HG03108 (cell line): ENCODE results near the gene SLC44A2.

Experiments
- ATAC-seq: cut with Tn5 transposase; IDR thresholded peaks from one replicate; pipeline ENCODE4 v1.9.1; 2021; ENCODE audit warnings: moderate library complexity; ENCODE audit not compliant: unreplicated experiment

Gene SLC44A2

GRCh38 chr19:10625003-10625761 is at the start of gene SLC44A2:
TSS of gene SLC44A2 (plus strand) at chr19:10625553. CDS start at chr19:10625634, 81 bp downstream.
- ATAC-seq = no peak

DNA sequence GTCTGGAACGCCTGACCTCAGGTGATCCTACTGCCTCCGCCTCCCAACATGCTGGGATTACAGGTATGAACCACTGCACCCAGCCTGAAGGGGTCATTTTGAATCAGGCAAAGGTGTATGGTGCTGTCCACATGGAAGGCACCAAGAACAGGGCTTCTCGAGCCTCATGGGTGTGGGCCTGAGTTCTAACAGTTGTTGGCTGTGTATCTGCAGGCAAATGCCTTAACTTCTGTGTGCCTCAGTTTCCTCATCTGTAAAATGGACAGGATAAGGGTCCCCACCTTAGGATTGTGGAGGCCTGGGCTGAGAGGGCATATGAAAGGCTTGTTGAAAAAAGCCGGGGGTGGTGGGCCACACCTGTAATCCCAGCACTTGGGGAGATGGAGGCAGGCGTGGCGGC is 47.4 kb upstream of the SLC44A2 start:
- ATAC-seq = no peak

GRCh38 chr19:10580979-10581631 is 44.2 kb upstream of the SLC44A2 start:
- ATAC-seq = no peak

- ATAC-seq = no peak
Measured at GRCh38 chr19:10582091-10582490, 43.3 kb upstream of the SLC44A2 start.

DNA sequence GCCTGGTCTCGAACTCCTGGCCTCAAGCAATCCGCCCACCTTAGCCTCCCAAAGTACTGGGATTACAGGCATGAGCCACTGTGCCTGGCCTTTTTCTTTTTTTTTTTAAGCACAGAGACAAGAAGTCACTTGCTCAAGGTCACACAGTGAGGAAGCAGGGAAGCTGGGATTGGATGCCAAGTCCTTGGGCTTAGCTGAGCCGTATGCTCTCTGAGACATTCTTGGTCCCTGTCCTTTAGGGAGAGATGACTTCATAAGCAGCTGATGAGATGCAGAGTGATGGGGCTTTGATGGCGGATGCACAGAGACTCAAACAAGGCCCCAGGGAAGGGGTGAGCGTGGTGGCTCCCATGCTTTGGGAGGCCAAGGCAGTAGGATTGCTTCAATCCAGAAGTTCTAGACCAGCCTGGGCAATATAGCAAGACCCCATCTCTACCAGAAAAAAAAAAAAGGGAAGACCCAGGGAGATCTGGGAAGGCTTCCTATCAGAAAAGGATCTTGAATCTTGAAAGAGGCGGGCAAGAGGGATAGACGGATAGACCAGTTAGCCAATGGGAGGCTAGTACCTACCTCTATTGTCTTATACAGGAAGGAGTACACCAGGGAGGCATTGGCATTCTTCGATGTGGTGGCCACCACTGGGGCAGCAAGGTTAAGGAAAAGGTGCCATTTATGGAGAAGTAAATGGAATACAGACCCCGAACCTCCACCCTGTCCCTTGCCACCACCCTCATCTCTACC is 42.1 kb upstream of the SLC44A2 start:
- no peak for ATAC-seq

DNA sequence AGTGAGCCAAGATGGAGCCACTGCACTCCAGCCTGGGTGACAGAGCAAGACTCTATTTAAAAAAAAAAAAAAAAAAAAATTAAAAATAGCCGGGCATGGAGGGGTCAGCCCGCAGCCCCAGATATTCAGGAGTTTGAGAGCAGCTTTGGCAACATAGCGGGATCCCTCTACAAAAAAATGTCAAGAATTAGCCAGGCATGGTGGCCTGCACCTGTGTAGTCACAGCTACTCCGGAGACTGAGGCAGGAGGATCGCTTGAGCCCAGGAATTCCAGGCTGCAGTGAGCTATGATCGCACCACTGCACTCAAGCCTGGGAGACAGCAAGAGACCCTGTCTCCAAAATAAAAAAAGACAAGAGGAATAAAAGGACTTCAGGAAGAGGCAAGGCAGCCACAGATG is 39.0 kb upstream of the SLC44A2 start:
- no peak for ATAC-seq

DNA sequence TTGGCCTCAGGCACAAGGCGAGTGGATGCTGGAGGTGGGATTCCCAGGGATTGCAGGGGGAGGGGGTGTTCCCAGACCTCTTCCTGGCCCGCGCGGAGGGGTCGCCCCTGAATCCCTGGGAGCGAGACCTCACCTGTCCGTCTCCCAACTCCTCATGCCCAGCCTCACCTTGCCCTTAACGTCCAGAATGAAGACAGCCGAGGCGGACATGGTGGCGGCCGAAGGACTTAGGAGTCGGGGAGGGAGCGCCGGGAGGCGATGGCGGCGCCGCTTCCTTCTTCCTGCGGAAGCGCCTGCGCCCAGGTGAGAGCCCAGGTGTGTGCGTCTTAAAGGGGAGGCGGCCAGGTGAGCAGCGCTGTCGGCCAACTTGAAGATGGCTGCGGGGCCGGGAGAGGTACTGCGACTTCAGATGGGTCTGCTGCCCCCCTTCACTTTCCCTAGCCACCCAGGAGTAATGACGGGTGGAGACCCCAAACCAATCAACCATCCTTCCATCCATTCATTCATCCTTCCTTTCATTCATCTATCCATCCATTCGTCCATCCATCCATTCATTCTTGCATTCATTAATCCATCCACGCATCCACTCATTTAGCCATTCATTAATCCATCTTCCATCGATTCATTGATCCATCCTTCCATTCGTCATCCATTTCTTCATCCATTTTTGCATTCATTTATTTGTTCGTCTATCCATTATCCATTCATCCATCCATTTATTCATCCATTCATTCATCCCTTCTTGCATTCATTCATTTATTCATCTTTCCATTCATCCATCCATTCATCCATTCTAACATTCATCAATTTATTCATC is 38.1 kb upstream of the SLC44A2 start, which contains the start of gene AP1M2:
Gene AP1M2, minus strand, starts transcription at position 291 of the 817 bp plus-strand sequence. Its CDS starts 81 bp downstream, at position 210.
- ATAC-seq = no peak

GRCh38 chr19:10587839-10588150 is 37.6 kb upstream of the SLC44A2 start:
- no peak for ATAC-seq

- ATAC-seq = no peak
Measured at GRCh38 chr19:10593148-10593547, 32.2 kb upstream of the SLC44A2 start.

- peak; percentile 64 for ATAC-seq
Measured at GRCh38 chr19:10593820-10594637, 31.3 kb upstream of the SLC44A2 start.

- ATAC-seq = no peak
Measured at GRCh38 chr19:10600149-10600548, 25.2 kb upstream of the SLC44A2 start.

DNA sequence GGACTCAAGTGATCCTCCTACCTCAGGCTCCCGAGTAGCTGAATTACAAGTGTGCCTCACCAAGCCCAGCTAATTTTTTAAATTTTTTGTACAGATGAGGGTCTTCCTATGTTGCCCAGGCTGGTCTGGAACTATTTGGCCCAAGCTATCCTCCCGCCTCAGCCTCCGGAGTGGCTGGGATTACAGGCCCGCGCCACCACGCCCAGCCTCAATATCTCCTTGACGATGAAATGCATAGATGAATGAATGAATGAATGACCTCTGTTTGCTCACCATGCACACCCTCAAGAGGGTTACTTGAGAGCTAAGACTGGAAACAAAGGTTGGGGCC is 23.4 kb upstream of the SLC44A2 start:
- no peak for ATAC-seq

DNA sequence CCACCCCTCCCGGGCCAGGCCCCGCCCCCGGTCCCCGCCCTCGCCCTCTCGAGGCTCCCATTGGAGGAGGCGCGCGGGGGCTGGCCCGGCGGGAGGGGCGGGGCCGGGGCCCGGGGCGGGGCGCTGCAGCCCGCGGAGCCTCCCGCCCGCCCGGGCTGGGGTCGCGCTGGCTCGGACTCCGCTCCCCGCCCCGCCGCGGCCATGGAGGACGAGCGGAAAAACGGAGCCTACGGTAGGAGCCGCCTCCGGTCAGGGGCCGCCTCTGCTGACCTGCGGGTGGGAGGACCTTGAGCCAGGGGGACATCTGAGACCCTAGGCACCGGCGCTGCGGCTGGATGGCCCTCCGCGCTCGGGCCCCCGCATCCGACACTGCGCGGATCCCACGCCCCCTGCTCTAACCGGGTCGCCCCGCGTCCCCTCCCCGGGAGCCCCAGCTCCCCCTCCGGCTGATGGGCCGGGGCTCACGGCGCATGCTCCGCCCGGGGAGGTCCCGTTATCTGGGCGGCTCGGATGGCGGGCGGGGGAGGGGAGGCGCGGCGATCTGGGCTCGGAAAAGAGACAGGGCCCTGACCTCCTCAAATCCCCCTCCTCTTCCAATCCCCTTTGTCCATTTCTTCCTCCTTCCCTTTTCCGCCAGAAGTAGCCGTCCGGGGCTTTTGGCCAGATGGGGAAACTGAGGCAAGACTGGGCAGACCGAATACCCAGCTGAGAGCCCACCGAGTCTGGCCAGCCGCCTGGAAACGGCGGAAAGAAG is 22.8 kb upstream of the SLC44A2 start:
- peak; percentile 39 for ATAC-seq

DNA sequence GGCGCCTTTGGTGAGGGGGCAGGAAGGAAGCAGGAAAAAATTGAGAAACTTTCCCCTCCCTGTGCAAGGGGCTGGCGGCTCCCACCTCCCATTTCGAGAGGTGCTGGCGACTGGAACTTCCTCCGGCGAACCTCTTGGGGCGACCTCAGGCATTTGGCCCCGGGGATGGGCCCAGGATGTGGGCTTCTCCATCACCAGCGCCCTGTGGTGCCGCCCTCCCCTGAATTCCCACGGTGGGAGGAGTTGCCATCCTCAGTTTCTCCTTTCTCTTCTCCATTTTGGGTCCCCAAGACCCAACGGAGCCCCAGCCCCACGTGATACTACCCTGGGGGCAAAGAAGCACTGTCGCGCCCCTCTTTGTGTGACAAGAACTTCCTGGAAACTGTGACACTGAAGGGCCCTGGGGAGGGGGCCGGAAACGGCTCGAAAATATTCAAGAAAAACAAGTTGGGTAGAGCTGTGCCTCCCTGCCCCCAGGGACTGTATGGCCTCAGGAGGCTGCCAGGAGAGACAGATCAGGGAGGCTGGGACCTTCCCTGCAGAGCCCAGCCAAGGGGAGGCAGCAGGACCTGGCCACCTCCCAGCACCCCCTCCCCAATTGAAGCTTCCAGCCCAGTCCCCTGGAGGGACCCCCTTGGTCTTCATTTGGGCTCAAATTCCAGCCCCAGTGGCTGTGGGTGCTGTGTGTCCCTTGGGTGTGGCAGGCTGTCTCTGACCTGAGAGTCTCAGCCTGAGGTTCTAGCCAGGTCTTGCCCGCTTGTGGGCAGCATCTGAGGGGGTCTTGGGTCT is 22.1 kb upstream of the SLC44A2 start:
- ATAC-seq = peak; percentile 54

- ATAC-seq = peak; percentile 24
Measured at GRCh38 chr19:10603873-10604459, 21.4 kb upstream of the SLC44A2 start.

DNA sequence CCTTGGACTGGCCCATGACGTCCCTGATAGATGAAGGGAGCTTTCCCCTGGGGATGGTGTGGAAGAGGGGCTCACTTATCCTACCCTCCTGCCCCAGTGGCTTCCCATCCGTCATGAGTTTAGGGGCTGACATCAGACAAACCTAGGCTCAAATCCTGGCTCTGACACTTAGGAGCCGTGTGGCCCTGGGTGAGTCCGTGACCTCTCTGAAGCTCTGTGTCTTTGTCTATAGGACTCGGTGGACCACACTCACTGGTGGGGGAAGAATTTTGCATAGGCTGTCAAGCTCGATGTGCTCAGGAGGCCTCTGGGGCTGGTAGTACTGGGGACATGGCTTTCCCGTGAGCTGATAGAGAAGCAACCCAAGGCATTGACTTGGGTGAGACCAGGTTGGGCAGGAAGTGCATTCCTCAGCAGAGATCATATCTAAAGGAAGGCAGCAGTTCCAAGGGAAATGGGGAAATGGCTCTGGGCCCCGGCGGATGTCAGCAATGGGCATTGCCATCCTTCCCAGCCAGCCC is 20.8 kb upstream of the SLC44A2 start:
- no peak for ATAC-seq

DNA sequence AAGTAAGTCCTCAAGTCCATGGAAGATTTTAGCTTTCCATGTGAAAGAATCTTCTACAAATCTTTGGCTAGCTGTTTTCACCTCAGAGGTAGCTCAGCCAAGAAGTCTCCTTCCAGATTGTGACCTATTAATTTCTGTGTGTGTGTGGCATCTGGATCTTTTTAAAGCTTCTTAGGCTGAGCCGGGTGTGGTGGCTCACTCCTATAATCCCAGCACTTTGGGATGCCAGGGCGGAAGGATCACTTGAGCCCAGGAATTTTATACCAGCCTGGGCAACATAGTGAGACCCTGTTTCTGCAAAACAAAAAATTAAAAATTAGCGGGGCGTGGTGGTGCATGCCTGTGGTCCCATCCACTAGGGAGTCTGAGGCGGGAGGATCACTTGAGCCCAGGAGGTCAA is 13.4 kb upstream of the SLC44A2 start:
- no peak for ATAC-seq

- no peak for ATAC-seq
Measured at GRCh38 chr19:10612499-10613119, 12.7 kb upstream of the SLC44A2 start.
